ENCODE results near the gene FLOT1. TPM values are rescaled to one million over a fixed set of nuclear protein-coding genes. Genes with fewer than 3 reads are reported as not detected.

The FLOT1 gene
- total and polyA plus RNA-seq, 2 of the 13 experiments (the other 11 are each of a cell fraction or from before 2014, with no cell fraction given): 82.3 to 130 TPM

DNA sequence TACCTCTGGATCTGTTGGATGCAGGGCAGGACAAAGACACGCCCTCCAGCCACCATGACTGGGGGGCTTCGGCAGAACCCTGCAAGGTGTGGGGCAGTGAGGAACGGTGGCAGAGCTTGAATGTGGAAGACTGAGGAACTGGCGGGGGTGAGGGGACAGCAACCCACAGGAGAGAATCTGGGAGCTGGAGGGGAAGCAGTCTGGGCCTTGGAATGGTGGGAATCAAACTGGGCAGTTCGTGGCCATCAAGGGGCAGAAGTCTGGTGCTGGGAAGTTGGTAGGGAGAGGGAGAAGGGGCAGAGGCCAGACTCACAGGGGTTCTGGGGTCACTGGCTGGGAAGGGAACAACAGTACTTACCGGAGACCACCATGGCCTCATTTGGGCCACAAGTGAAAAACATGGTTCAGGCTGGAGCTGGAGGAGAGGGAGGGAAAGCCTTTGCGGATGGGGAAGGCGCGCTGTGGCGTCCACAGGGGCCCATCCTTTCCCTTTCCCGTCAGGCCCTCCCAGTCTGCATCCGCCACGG lies 635 bp downstream of the FLOT1 start (continued):
- no peak for TF ChIP-seq REST (IDR thresholded peaks at IDR 0.05; ENCODE audit: borderline replicate concordance in 1 of 2, low read depth in 1 of 2, low read length in 2 of 2)
- TF ChIP-seq SMAD1 (CRISPR knock-in tag; IDR thresholded peaks at IDR 0.05; ENCODE audit: borderline replicate concordance, low read depth): no peak
- TF ChIP-seq PITX1 (CRISPR knock-in tag; IDR thresholded peaks at IDR 0.05): no peak; the same call in 1 of the 2 replicates
- TF ChIP-seq MIER3 (CRISPR knock-in tag; IDR thresholded peaks at IDR 0.05; ENCODE audit: borderline replicate concordance): no peak; the same call in 1 of the 2 replicates
- no peak for TF ChIP-seq TCF7L2 (IDR thresholded peaks at IDR 0.05; ENCODE audit: low read depth, low read length)
- TF ChIP-seq HMG20A (CRISPR knock-in tag; IDR thresholded peaks at IDR 0.05; ENCODE audit: borderline replicate concordance): no peak
- no peak for TF ChIP-seq YY1 (IDR thresholded peaks at IDR 0.05; ENCODE audit: insufficient read depth, insufficient replicate concordance, low read depth, low read length)
- TF ChIP-seq, protein P1, sequence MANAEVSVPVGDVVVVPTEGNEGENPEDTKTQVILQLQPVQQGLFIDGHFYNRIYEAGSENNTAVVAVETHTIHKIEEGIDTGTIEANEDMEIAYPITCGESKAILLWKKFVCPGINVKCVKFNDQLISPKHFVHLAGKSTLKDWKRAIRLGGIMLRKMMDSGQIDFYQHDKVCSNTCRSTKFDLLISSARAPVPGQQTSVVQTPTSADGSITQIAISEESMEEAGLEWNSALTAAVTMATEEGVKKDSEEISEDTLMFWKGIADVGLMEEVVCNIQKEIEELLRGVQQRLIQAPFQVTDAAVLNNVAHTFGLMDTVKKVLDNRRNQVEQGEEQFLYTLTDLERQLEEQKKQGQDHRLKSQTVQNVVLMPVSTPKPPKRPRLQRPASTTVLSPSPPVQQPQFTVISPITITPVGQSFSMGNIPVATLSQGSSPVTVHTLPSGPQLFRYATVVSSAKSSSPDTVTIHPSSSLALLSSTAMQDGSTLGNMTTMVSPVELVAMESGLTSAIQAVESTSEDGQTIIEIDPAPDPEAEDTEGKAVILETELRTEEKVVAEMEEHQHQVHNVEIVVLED (CRISPR knock-in tag; IDR thresholded peaks at IDR 0.05; ENCODE audit: borderline replicate concordance): no peak
- TF ChIP-seq GMEB2 (CRISPR knock-in tag; IDR thresholded peaks at IDR 0.05; ENCODE audit: low read depth): no peak
- TF ChIP-seq ZFX (CRISPR knock-in tag; IDR thresholded peaks at IDR 0.05; ENCODE audit: low read depth): no peak
- TF ChIP-seq RFXANK (CRISPR knock-in tag; IDR thresholded peaks at IDR 0.05): no peak
- TF ChIP-seq TAF15 (IDR thresholded peaks at IDR 0.05; ENCODE audit: low read depth, low read length, poor library complexity, severe bottlenecking): no peak
- no peak for TF ChIP-seq CHD2 (IDR thresholded peaks at IDR 0.05; ENCODE audit: low read depth, low read length)
- 0 out of 2 replicates have a peak, but pooled peaks have one; percentile 22 for TF ChIP-seq HDAC2 (CRISPR knock-in tag; IDR thresholded peaks at IDR 0.05)
- no peak for TF ChIP-seq ZNF460 (CRISPR knock-in tag; IDR thresholded peaks at IDR 0.05; ENCODE audit: borderline replicate concordance)
- no peak for TF ChIP-seq KLF16 (CRISPR knock-in tag; IDR thresholded peaks at IDR 0.05)
- TF ChIP-seq KLF12 (CRISPR knock-in tag; IDR thresholded peaks at IDR 0.05; ENCODE audit: borderline replicate concordance): no peak
- TF ChIP-seq BRD4 (CRISPR knock-in tag; IDR thresholded peaks at IDR 0.05): peak; percentile 88; the same call in 1 of the 2 replicates
- no peak for TF ChIP-seq HIVEP1 (CRISPR knock-in tag; IDR thresholded peaks at IDR 0.05)
- TF ChIP-seq, protein P2, sequence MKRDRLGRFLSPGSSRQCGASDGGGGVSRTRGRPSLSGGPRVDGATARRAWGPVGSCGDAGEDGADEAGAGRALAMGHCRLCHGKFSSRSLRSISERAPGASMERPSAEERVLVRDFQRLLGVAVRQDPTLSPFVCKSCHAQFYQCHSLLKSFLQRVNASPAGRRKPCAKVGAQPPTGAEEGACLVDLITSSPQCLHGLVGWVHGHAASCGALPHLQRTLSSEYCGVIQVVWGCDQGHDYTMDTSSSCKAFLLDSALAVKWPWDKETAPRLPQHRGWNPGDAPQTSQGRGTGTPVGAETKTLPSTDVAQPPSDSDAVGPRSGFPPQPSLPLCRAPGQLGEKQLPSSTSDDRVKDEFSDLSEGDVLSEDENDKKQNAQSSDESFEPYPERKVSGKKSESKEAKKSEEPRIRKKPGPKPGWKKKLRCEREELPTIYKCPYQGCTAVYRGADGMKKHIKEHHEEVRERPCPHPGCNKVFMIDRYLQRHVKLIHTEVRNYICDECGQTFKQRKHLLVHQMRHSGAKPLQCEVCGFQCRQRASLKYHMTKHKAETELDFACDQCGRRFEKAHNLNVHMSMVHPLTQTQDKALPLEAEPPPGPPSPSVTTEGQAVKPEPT (CRISPR knock-in tag; IDR thresholded peaks at IDR 0.05; ENCODE audit: low read depth): no peak
- TF ChIP-seq EHMT2 (IDR thresholded peaks at IDR 0.05; ENCODE audit: borderline replicate concordance, low read depth, low read length): no peak
- TF ChIP-seq KDM2A (CRISPR knock-in tag; IDR thresholded peaks at IDR 0.05; ENCODE audit: borderline replicate concordance, low read depth): peak; percentile 9
